T-helper 17 cell (primary cell): ENCODE results near the gene ZMIZ2. TPM values are rescaled to one million over a fixed set of nuclear protein-coding genes. Genes with fewer than 3 reads are reported as not detected.
A peak's percentile ranks its signal among the peaks of the same experiment; 100 is the strongest.

ENCODE experiments used
- ATAC-seq: fragments of 150-1000 bp; cut with Tn5 transposase; 2 replicates; pipeline ENCODE4 v1.10.0; 2021; ENCODE audit warnings: mild to moderate bottlenecking, moderate library complexity
- DNase-seq, 3 donors: peaks; one replicate each; pipeline versions ENCODE4 v3.0.0 to v3.0.0-alpha.2; 2020 to 2021
- H3K9me3 ChIP-seq: one replicate; pipeline ENCODE4 v1.7.0; 2013; ENCODE audit warnings: low read length, mild to moderate bottlenecking; ENCODE audit not compliant: control insufficient read depth, poor library complexity, severe bottlenecking
- H3K27ac Mint-ChIP-seq: one replicate; pipeline ENCODE4 v1.8.0; 2022; ENCODE audit warnings: mild to moderate bottlenecking, moderate library complexity, mixed read lengths
- H3K27me3 Mint-ChIP-seq: one replicate; pipeline ENCODE4 v1.8.0; 2022; ENCODE audit warnings: mixed read lengths
- H3K36me3 Mint-ChIP-seq: one replicate; pipeline ENCODE4 v1.8.0; 2022; ENCODE audit warnings: low read depth, mixed read lengths
- H3K4me1 Mint-ChIP-seq: one replicate; pipeline ENCODE4 v1.8.0; 2022; ENCODE audit warnings: mild to moderate bottlenecking, mixed read lengths
- H3K4me3 Mint-ChIP-seq: one replicate; pipeline ENCODE4 v1.8.0; 2022; ENCODE audit warnings: mild to moderate bottlenecking, moderate library complexity, mixed read lengths
- total RNA-seq, 4 donors: library from RNA in 2 of 4; stranded (reverse) in 2 of 4; gene quantifications; one replicate each; pipeline ENCODE4 v1.2.3 and lab custom pipeline; 2022 to 2026

ZMIZ2 gene
- total RNA-seq, 2 donors from 2014 or later: 117 to 171 TPM

GRCh38 chr7:44754802-44755697, 6.4 kb downstream of the ZMIZ2 start:
- no peaks in the 10 kb centered on the region for H3K36me3 Mint-ChIP-seq
- H3K4me3 Mint-ChIP-seq: peak overlapping the region; percentile 55
- DNase-seq (no peak), ATAC-seq (no peak)
- H3K27ac Mint-ChIP-seq: peak overlapping the region; percentile 87
- H3K4me1 Mint-ChIP-seq: peaks cover 28% of the 10 kb centered on the region
- H3K27me3 Mint-ChIP-seq: no peaks in the 10 kb centered on the region
- no peaks in the 10 kb centered on the region for H3K9me3 ChIP-seq

DNA sequence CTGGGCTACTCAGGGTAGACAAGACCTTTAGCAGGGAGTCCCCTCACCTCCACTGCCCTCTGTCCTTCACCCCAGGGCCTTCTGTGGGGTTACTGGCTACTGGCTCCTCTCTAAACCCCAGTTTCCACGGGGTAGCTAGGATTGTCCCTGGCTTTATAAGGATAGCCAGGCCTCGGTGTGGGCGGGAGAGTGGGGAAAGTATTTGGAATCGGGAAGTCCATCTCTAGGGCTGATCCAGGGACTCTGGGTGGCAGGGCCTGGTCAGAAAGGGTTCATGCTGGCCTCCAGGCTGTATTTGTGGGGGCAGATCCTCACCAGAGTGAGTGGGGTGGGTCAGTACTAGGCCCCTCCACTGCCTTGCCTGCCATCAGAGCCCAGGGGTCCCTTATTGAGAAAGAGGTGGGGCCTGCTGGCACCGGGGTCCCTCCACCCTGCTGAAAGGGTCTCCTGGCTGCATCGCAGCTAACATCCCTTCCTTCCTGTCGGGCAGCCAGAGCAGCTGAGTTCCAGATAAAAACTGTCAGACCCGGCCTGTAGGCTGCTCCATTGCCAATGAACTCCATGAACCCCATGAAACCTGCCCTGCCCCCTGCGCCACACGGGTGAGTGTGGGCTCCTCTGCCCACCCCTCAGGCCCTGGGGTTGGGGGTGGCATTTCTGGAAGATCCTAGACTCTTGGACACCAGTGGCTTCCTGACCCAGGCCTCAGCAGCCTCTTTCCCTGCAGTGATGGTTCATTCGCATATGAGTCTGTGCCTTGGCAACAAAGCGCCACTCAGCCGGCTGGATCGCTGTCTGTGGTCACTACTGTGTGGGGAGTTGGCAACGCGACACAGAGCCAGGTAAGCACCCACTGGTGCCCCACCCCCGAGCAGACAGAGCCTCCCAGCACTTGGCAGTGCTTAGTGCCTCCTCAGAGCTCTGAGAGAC, 7.3 kb downstream of the ZMIZ2 start:
- no peaks in the 10 kb centered on the region for H3K9me3 ChIP-seq
- DNase-seq (no peak), ATAC-seq (no peak)
- Mint-ChIP-seq H3K4me3 (no peak overlapping the region), H3K27me3 (no peaks in the 10 kb centered on the region), H3K4me1 (peaks cover 19% of the 10 kb centered on the region), H3K36me3 (no peaks in the 10 kb centered on the region), H3K27ac (peak overlapping the region; percentile 87)

DNA sequence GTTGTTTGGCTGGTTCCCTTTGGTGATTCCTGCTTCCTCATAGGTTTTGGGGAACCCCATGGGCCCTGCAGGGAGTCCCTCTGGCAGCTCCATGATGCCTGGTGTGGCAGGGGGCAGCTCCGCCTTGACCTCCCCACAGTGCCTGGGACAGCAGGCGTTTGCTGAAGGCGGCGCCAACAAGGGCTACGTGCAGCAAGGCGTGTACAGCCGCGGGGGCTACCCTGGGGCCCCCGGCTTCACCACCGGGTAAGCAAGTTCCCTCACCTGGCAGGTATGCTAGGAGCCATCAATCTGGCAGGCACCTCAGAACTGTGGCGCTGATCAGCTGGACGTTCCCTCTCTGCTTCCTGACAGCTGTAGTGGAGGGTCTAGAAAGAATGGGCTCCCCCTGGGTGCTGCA, 8.3 kb downstream of the ZMIZ2 start:
- DNase-seq: no peak
- H3K9me3 ChIP-seq: no peaks in the 10 kb centered on the region
- Mint-ChIP-seq H3K27ac (no peak overlapping the region), H3K4me1 (peaks cover 15% of the 10 kb centered on the region), H3K4me3 (no peak overlapping the region), H3K36me3 (no peaks in the 10 kb centered on the region), H3K27me3 (no peaks in the 10 kb centered on the region)
- no peak for ATAC-seq

DNA sequence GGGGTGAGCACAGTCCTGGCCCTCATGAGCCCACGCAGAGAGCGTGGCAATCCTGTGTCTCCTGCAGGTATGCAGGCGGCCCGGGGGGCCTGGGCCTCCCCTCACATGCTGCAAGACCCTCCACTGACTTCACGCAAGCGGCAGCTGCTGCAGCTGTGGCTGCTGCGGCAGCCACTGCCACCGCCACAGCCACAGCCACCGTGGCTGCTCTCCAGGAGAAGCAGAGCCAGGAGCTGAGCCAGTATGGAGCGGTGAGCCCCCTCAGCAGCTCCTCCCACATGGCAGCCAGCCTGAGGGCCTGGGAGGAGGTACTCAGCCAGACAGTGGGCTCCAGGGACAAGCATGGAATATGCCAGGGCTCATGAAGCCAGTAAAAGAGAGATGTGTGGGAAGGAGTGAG, 8.7 kb downstream of the ZMIZ2 start:
- Mint-ChIP-seq H3K36me3 (no peaks in the 10 kb centered on the region), H3K4me3 (no peak overlapping the region)
- ATAC-seq: no peak

DNA sequence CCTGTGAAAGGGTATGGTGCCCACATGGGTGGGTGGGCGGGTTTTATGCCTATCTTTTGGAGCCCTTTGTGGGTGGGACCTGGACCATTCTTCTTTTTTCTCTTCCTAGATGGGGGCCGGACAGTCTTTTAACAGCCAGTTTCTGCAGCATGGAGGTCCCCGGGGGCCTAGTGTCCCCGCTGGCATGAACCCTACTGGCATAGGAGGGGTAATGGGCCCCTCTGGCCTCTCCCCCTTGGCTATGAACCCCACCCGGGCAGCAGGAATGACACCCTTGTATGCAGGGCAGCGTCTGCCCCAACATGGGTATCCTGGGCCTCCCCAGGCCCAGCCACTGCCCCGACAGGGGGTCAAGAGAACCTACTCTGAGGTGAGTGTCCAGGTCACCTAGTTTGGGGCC, 9.1 kb downstream of the ZMIZ2 start:
- Mint-ChIP-seq H3K36me3 (peaks cover under 1% of the 10 kb centered on the region), H3K4me3 (no peak overlapping the region), H3K27me3 (no peaks in the 10 kb centered on the region), H3K27ac (peak overlapping the region; percentile 53), H3K4me1 (peaks cover 8% of the 10 kb centered on the region)
- ATAC-seq: no peak
- DNase-seq: no peak
- H3K9me3 ChIP-seq: no peaks in the 10 kb centered on the region

More for the DNA sequence above, 8.7 kb downstream of the ZMIZ2 start:
- Mint-ChIP-seq H3K27ac (no peak overlapping the region), H3K27me3 (no peaks in the 10 kb centered on the region), H3K4me1 (peaks cover 12% of the 10 kb centered on the region)
- no peak for DNase-seq
- H3K9me3 ChIP-seq: no peaks in the 10 kb centered on the region

- DNase-seq (no peak), ATAC-seq (no peak)
- Mint-ChIP-seq H3K27ac (peak overlapping the region; percentile 8), H3K27me3 (no peaks in the 10 kb centered on the region), H3K36me3 (peaks cover 3% of the 10 kb centered on the region), H3K4me1 (peaks cover 8% of the 10 kb centered on the region), H3K4me3 (no peak overlapping the region)
- no peaks in the 10 kb centered on the region for H3K9me3 ChIP-seq
Measured at GRCh38 chr7:44759246-44759645, 10.6 kb downstream of the ZMIZ2 start.

GRCh38 chr7:44760034-44760580, 11.5 kb downstream of the ZMIZ2 start:
- H3K4me3 Mint-ChIP-seq: no peak overlapping the region
- H3K4me1 Mint-ChIP-seq: peaks cover 4% of the 10 kb centered on the region
- H3K36me3 Mint-ChIP-seq: peaks cover 3% of the 10 kb centered on the region
- no peak for ATAC-seq
- H3K27me3 Mint-ChIP-seq: no peaks in the 10 kb centered on the region
- no peak for DNase-seq
- H3K9me3 ChIP-seq: no peaks in the 10 kb centered on the region
- peak overlapping the region; percentile 8 for H3K27ac Mint-ChIP-seq

DNA sequence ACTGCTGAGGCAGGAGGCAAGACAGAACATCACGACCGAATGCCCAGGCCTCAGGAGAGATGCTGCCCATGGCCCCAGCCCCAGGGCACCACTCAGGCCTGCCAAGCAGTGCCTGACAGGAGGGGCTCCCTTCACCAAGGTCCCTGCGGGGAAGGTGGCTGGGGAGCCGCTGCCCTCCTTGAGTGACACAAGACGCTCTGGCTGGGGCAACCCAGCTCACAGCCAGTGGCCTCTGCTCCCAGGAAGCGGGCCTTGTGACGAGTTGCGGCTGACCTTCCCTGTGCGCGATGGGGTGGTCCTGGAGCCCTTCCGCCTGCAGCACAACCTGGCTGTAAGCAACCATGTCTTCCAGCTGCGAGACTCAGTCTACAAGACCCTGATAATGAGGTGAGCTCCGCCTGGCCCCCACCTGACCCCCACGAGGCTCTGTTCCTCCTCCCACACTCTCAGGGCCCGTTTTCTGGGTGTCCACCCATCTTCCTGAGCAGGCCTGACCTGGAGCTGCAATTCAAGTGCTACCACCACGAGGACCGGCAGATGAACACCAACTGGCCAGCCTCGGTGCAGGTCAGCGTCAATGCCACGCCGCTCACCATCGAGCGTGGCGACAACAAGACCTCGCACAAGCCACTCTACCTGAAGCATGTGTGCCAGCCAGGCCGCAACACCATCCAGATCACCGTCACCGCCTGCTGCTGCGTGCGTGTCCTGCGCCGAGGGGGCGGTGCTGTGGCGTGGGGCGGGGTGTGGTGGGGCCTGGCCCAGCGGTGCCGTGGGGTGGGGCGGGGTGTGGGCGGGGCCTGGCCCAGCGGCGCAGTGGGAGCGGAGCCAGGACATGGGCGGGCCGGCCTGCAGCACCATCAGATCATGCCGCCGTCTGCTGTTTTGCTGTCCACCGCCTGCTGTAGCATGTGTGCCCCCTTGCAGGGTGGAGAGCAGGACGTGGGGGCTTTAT, 12.8 kb downstream of the ZMIZ2 start:
- Mint-ChIP-seq H3K27me3 (no peaks in the 10 kb centered on the region), H3K4me3 (no peak overlapping the region), H3K4me1 (no peaks in the 10 kb centered on the region), H3K27ac (no peak overlapping the region), H3K36me3 (peaks cover 3% of the 10 kb centered on the region)
- DNase-seq: no peak
- H3K9me3 ChIP-seq: no peaks in the 10 kb centered on the region
- no peak for ATAC-seq

DNA sequence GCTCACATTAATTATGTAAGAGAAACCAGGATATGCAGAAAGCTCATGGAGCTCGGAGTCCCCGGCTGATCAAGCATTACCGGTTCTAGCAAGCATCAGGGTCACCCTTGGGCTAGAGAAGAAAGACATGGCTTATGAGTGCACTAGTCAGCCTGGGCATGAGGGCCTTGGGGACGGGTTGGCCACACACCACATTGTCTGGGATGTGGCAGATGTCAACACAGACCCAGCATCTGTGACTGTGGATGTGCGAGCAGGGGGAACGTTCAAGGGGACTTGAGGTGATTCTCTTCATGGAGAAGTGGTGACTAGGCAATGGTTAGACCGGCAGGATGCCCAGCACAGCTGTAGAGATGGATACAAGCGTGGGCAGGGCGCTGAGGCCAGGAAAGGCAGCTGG, 13.7 kb downstream of the ZMIZ2 start:
- peak overlapping the region; percentile 53 for H3K27ac Mint-ChIP-seq
- no peaks in the 10 kb centered on the region for H3K4me1 Mint-ChIP-seq
- ATAC-seq: no peak
- no peak overlapping the region for H3K4me3 Mint-ChIP-seq
- H3K9me3 ChIP-seq: no peaks in the 10 kb centered on the region
- DNase-seq: no peak
- H3K27me3 Mint-ChIP-seq: no peaks in the 10 kb centered on the region
- H3K36me3 Mint-ChIP-seq: peaks cover 3% of the 10 kb centered on the region

- no peaks in the 10 kb centered on the region for H3K9me3 ChIP-seq
- DNase-seq (no peak), ATAC-seq (no peak)
- no peaks in the 10 kb centered on the region for H3K27me3 Mint-ChIP-seq
- H3K36me3 Mint-ChIP-seq: peaks cover 3% of the 10 kb centered on the region
- H3K4me3 Mint-ChIP-seq: no peak overlapping the region
- H3K27ac Mint-ChIP-seq: peak overlapping the region; percentile 53
- peaks cover 3% of the 10 kb centered on the region for H3K4me1 Mint-ChIP-seq
Measured at GRCh38 chr7:44762726-44763522, 14.3 kb downstream of the ZMIZ2 start.

- H3K9me3 ChIP-seq: no peaks in the 10 kb centered on the region
- H3K36me3 Mint-ChIP-seq: peaks cover 3% of the 10 kb centered on the region
- peaks cover 15% of the 10 kb centered on the region for H3K4me1 Mint-ChIP-seq
- H3K27ac Mint-ChIP-seq: no peak overlapping the region
- H3K27me3 Mint-ChIP-seq: no peaks in the 10 kb centered on the region
- no peak for ATAC-seq
- no peak overlapping the region for H3K4me3 Mint-ChIP-seq
- no peak for DNase-seq
Measured at GRCh38 chr7:44764081-44764480, 15.4 kb downstream of the ZMIZ2 start.
